HG02943 (cell line): ENCODE results near the gene UBE2E1.

Experiments
- ATAC-seq: cut with Tn5 transposase; IDR thresholded peaks from one replicate; pipeline ENCODE4 v1.9.1; 2021; ENCODE audit warnings: mild to moderate bottlenecking, low read depth, moderate library complexity; ENCODE audit not compliant: unreplicated experiment

Gene UBE2E1

GRCh38 chr3:23793528-23794134 lies 12.1 kb upstream of the UBE2E1 start:
- ATAC-seq, result no peak

- no peak for ATAC-seq
Measured at GRCh38 chr3:23795096-23795495, 10.7 kb upstream of the UBE2E1 start.

GRCh38 chr3:23796518-23796917 lies 9.2 kb upstream of the UBE2E1 start:
- no peak for ATAC-seq

- ATAC-seq, result peak; percentile 66
Measured at GRCh38 chr3:23797491-23797890, 8.3 kb upstream of the UBE2E1 start.

GRCh38 chr3:23798456-23798855 lies 7.3 kb upstream of the UBE2E1 start:
- no peak for ATAC-seq

GRCh38 chr3:23798876-23799275 lies 6.9 kb upstream of the UBE2E1 start:
- ATAC-seq, result no peak

GRCh38 chr3:23800731-23801130 lies 5.0 kb upstream of the UBE2E1 start:
- ATAC-seq, result no peak

- no peak for ATAC-seq
Measured at GRCh38 chr3:23804441-23805209, 1.1 kb upstream of the UBE2E1 start.

GRCh38 chr3:23805210-23805632 lies 534 bp upstream of the UBE2E1 start:
- ATAC-seq, result no peak

- peak; percentile 13 for ATAC-seq
Measured at GRCh38 chr3:23806534-23807423, 1.0 kb downstream of the UBE2E1 start.

GRCh38 chr3:23807424-23808015 lies 1.8 kb downstream of the UBE2E1 start:
- ATAC-seq, result no peak

- no peak for ATAC-seq
Measured at GRCh38 chr3:23808525-23808924, 2.8 kb downstream of the UBE2E1 start.

- ATAC-seq, result no peak
Measured at GRCh38 chr3:23809294-23809693, 3.5 kb downstream of the UBE2E1 start.

- ATAC-seq, result no peak
Measured at GRCh38 chr3:23809840-23810342, 4.1 kb downstream of the UBE2E1 start.

GRCh38 chr3:23810343-23811184 lies 4.8 kb downstream of the UBE2E1 start:
- ATAC-seq, result no peak

GRCh38 chr3:23811185-23811527 lies 5.4 kb downstream of the UBE2E1 start:
- no peak for ATAC-seq

- ATAC-seq, result peak; percentile 45
Measured at GRCh38 chr3:23811919-23812318, 6.2 kb downstream of the UBE2E1 start.

- ATAC-seq, result no peak
Measured at GRCh38 chr3:23815879-23816278, 10.1 kb downstream of the UBE2E1 start.

- no peak for ATAC-seq
Measured at GRCh38 chr3:23816721-23817120, 11.0 kb downstream of the UBE2E1 start.
